Fibroblast of lung (primary cell): Measurements from ENCODE around the gene CLN3. TPM values are rescaled to one million over a fixed set of nuclear protein-coding genes. Genes with fewer than 3 reads are reported as not detected.

ENCODE experiments used
- DNase-seq, 2 donors: peaks; one replicate each; pipeline versions ENCODE4 v3.0.0 to v3.0.0-alpha.2; 2010; ENCODE audit warnings: low read depth in 2 of 2
- H2AFZ ChIP-seq: 2 replicates; pipeline ENCODE4 v1.5.1; 2012; ENCODE audit warnings: low read length, control low read depth, inconsistent platforms
- H3K27ac ChIP-seq: 2 replicates; pipeline ENCODE4 v1.5.1; 2011; ENCODE audit warnings: low read length, control low read depth; ENCODE audit not compliant: insufficient read depth
- H3K27me3 ChIP-seq: 2 replicates; pipeline ENCODE4 v1.5.1; 2011; ENCODE audit warnings: mild to moderate bottlenecking, low read length; ENCODE audit not compliant: control insufficient read depth, insufficient read depth
- H3K36me3 ChIP-seq: 2 replicates; pipeline ENCODE4 v1.5.1; 2011; ENCODE audit warnings: low read length; ENCODE audit not compliant: control insufficient read depth, insufficient read depth
- H3K4me1 ChIP-seq: 2 replicates; pipeline ENCODE4 v1.5.1; 2011; ENCODE audit warnings: low read length; ENCODE audit not compliant: control insufficient read depth, insufficient read depth; ENCODE audit errors: extremely low read depth
- H3K4me2 ChIP-seq: 2 replicates; pipeline ENCODE4 v1.5.1; 2011; ENCODE audit warnings: low read length, control low read depth; ENCODE audit not compliant: insufficient read depth; ENCODE audit errors: extremely low read depth
- H3K4me3 ChIP-seq, 4 experiments: fragments of 200-600 bp in 1 of 4; sonication (generic) in 1 of 4; replicated peaks in 1 of 4; 2 replicates each; pipeline ENCODE4 v1.5.1; 2011 to 2016; ENCODE audit warnings: low read length in 4 of 4, low read depth in 3 of 4, mild to moderate bottlenecking in 3 of 4, control low read depth in 2 of 4, inconsistent platforms in 1 of 4, mixed read lengths in 1 of 4; ENCODE audit not compliant: insufficient read depth in 1 of 4; ENCODE audit errors: control extremely low read depth in 1 of 4
- H3K79me2 ChIP-seq: 2 replicates; pipeline ENCODE4 v1.5.1; 2012; ENCODE audit warnings: mild to moderate bottlenecking, low read length, inconsistent platforms; ENCODE audit not compliant: control insufficient read depth, insufficient read depth
- H3K9ac ChIP-seq: 2 replicates; pipeline ENCODE4 v1.5.1; 2011; ENCODE audit warnings: mild to moderate bottlenecking, low read length, control low read depth; ENCODE audit not compliant: insufficient read depth
- H3K9me3 ChIP-seq: 2 replicates; pipeline ENCODE4 v1.5.1; 2012; ENCODE audit warnings: low read depth, low read length; ENCODE audit not compliant: control insufficient read depth, insufficient read depth
- H4K20me1 ChIP-seq: 2 replicates; pipeline ENCODE4 v1.5.1; 2011; ENCODE audit warnings: low read length; ENCODE audit not compliant: control insufficient read depth, insufficient read depth; ENCODE audit errors: extremely low read depth
- CTCF ChIP-seq, 2 donors: IDR thresholded peaks in 1 of 2; conservative IDR thresholded peaks in 1 of 2; 1 replicate in 1 of 2; 2 replicates in 1 of 2; pipeline ENCODE4 v1.5.1; 2011 to 2012; ENCODE audit warnings: low read length in 2 of 2, control low read depth in 1 of 2, inconsistent platforms in 1 of 2, low read depth in 1 of 2, mild to moderate bottlenecking in 1 of 2
- EZH2 ChIP-seq: IDR thresholded peaks from 2 replicates; pipeline ENCODE4 v1.5.1; 2012; ENCODE audit warnings: low read length, control low read depth, mild to moderate bottlenecking; ENCODE audit errors: missing control alignments
- polyA plus RNA-seq, 2 donors: library from polyadenylated mRNA; depleted of rRNA in 1 of 2; stranded (reverse) in 1 of 2; unstranded in 1 of 2; fragments of >200 nt; gene quantifications; 2 replicates each; pipeline ENCODE4 v1.2.1, GENCODE V29; 2011 to 2012; ENCODE audit warnings: missing spikeins in 1 of 2
- total RNA-seq: library from RNA; depleted of rRNA; stranded (reverse); fragments of >200 nt; gene quantifications from 2 replicates; pipeline ENCODE4 v1.2.1, GENCODE V29; 2014

The CLN3 gene
- total and polyA plus RNA-seq, 2 donors (not counting 1 experiment from before 2014, with no cell fraction given): 19.5 to 23.3 TPM

- no peaks in the 10 kb centered on the region for H4K20me1 ChIP-seq
- TF ChIP-seq EZH2 (no peak), CTCF (conservative IDR thresholded peaks at IDR 0.05 in 1 of 2, IDR thresholded peaks at IDR 0.05 in 1 of 2; ENCODE audit: low read depth in 1 of 2, low read length in 2 of 2) (no peak)
- H3K79me2 ChIP-seq: no peaks in the 10 kb centered on the region
- H3K27me3 ChIP-seq: no peaks in the 10 kb centered on the region
- no peak overlapping the region for H3K27ac ChIP-seq
- no peak overlapping the region for H3K4me3 ChIP-seq
- H2AFZ ChIP-seq: no peak overlapping the region
- no peaks in the 10 kb centered on the region for H3K4me1 ChIP-seq
- no peaks in the 10 kb centered on the region for H3K36me3 ChIP-seq
- no peak overlapping the region for H3K9ac ChIP-seq
- H3K9me3 ChIP-seq: no peaks in the 10 kb centered on the region
- H3K4me2 ChIP-seq: no peak overlapping the region
- no peak for DNase-seq
Measured at GRCh38 chr16:28521436-28521835, 29.6 kb upstream of the CLN3 start.

GRCh38 chr16:28520672-28521071 is 28.8 kb upstream of the CLN3 start:
- no peak for DNase-seq
- no peak for TF ChIP-seq CTCF (conservative IDR thresholded peaks at IDR 0.05 in 1 of 2, IDR thresholded peaks at IDR 0.05 in 1 of 2; ENCODE audit: low read depth in 1 of 2, low read length in 2 of 2)
- no peak for TF ChIP-seq EZH2
- Histone ChIP-seq H3K4me1 (no peaks in the 10 kb centered on the region), H3K27me3 (no peaks in the 10 kb centered on the region), H3K9ac (no peak overlapping the region), H3K79me2 (no peaks in the 10 kb centered on the region), H3K9me3 (no peaks in the 10 kb centered on the region), H3K27ac (no peak overlapping the region), H4K20me1 (no peaks in the 10 kb centered on the region), H3K36me3 (no peaks in the 10 kb centered on the region), H3K4me3 (no peak overlapping the region), H3K4me2 (no peak overlapping the region), H2AFZ (no peak overlapping the region)

- Histone ChIP-seq H3K27ac (no peak overlapping the region), H3K9me3 (no peaks in the 10 kb centered on the region)
- TF ChIP-seq EZH2: no peak
- TF ChIP-seq CTCF (conservative IDR thresholded peaks at IDR 0.05 in 1 of 2, IDR thresholded peaks at IDR 0.05 in 1 of 2; ENCODE audit: low read depth in 1 of 2, low read length in 2 of 2): no peak
Measured at GRCh38 chr16:28514246-28514645, 22.4 kb upstream of the CLN3 start.

More at GRCh38 chr16:28514246-28514645, 22.4 kb upstream of the CLN3 start:
- Histone ChIP-seq H2AFZ (no peak overlapping the region), H3K4me3 (no peak overlapping the region), H3K36me3 (no peaks in the 10 kb centered on the region), H3K4me1 (no peaks in the 10 kb centered on the region), H3K9ac (no peak overlapping the region), H3K27me3 (no peaks in the 10 kb centered on the region), H3K79me2 (no peaks in the 10 kb centered on the region), H3K4me2 (no peak overlapping the region), H4K20me1 (no peaks in the 10 kb centered on the region)
- no peak for DNase-seq
